HG02798 (cell line): ENCODE measurements around the gene LTB.
"Not testable (repeated sequence)": the region's sequence is repeated elsewhere in the genome, so short reads cannot be mapped to it uniquely, and the experiment has no call there.

ENCODE experiments used
- ATAC-seq: cut with Tn5 transposase; IDR thresholded peaks from one replicate; pipeline ENCODE4 v1.9.1; 2021; ENCODE audit warnings: mild to moderate bottlenecking; ENCODE audit not compliant: unreplicated experiment, poor library complexity

The LTB gene

GRCh38 chr6:31609519-31610406, 27.5 kb upstream of the LTB start:
- no peak for ATAC-seq

DNA sequence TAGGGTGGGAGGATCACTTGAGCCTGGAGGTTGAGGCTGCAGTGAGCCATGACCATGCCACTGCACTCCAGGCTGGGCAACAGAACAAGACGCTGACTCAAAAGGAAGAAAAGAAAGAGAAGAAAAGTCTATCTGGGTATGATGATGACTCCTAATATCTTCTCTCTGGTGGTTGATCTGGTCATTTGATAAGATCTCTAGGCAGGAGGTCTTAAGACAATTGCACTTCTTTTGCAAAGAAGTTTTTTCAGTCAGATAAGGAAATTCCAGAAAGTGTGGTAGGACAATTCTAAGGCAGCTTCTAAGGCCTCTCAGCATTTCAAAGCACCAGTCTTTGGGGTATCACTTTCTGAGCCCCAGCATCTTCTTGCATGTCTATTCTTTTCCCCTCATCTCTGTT, 25.1 kb upstream of the LTB start:
- no peak for ATAC-seq

- peak; percentile 38 for ATAC-seq
Measured at GRCh38 chr6:31597006-31597405, 14.8 kb upstream of the LTB start.

- ATAC-seq = peak; percentile 18
Measured at GRCh38 chr6:31592396-31592771, 10.2 kb upstream of the LTB start.

GRCh38 chr6:31590691-31591090, 8.5 kb upstream of the LTB start:
- ATAC-seq = not testable (repeated sequence)

- ATAC-seq = no peak
Measured at GRCh38 chr6:31588871-31589650, 6.8 kb upstream of the LTB start.

DNA sequence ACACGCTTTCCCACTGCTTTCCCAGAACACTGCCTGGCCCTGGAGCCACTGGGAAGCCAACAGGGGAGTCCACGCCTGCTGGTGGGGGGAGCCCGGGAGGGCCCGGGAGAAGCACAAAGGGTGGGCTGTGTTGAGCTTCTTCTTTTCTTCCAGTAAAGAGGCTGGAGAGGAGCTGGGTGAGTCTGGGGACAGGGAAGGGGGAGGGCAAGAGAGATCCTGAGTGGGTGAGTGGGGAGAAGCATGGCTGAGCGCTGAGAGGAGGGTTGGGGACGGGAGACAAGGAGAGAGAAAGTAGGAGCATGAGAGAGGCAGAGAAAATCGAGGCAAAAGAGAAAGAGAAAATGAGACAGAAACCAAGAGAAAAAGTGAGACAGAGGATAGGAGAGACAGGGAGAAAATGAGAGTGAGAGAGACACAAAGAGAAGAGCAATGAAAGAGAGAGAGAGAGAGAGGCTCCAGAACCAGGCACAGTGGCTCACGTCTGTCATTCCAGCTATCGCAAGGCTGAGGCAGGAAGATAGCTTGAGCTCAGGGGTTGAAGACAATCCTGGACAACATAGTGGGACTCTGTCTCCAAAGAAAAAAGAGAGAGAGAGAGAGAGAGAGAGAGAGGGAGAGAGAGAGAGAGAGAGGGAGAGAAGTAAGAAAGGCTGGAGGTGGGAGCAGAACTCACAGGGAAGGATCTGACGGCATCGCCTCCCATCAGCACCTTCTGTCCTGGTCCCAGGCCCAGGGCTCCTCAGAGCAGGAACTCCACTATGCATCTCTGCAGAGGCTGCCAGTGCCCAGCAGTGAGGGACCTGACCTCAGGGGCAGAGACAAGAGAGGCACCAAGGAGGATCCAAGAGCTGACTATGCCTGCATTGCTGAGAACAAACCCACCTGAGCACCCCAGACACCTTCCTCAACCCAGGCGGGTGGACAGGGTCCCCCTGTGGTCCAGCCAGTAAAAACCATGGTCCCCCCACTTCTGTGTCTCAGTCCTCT, 5.9 kb upstream of the LTB start:
- ATAC-seq = no peak

GRCh38 chr6:31586599-31587281, 4.5 kb upstream of the LTB start:
- no peak for ATAC-seq

- ATAC-seq = no peak
Measured at GRCh38 chr6:31586008-31586407, 3.8 kb upstream of the LTB start, which contains the start of gene LST1. Gene LST1, plus strand, starts transcription at chr6:31586277. Its CDS starts 1,023 bp downstream, at chr6:31587300.

- ATAC-seq = no peak
Measured at GRCh38 chr6:31585491-31585890, 3.3 kb upstream of the LTB start.

- ATAC-seq = no peak
Measured at GRCh38 chr6:31581434-31582229, 592 bp downstream of the LTB start.

DNA sequence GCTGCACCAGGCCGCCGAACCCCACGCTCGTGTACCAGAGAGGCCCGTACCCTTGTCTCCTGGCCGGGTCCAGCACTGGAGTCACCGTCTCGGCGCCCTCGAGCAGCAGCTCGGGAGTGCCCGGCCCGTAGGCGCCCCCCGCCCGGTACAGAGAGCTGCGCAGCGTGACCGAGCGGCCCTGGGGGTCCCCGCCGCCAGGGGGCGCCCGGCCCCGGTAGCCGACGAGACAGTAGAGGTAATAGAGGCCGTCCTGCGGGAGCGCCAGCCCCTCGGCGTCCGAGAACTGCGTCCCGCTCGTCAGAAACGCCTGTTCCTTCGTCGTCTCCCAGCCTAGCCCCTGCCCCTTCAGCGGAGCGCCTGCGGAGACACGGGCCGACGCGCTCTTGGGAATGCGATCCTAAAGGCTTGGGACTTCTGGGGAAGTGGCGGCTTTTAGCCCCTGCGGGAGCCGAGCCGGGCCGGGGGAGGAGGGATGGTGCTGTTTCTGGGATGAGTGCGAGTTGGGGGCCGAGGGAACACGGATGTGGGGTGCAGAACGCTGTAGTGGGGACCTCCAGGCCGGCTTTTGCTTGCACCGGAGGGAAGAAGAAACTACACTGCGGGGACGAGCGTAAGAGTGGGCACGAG, 1.3 kb downstream of the LTB start:
- peak; percentile 68 for ATAC-seq

GRCh38 chr6:31580438-31580740, 1.8 kb downstream of the LTB start:
- no peak for ATAC-seq

- no peak for ATAC-seq
Measured at GRCh38 chr6:31579546-31580437, 2.4 kb downstream of the LTB start.

DNA sequence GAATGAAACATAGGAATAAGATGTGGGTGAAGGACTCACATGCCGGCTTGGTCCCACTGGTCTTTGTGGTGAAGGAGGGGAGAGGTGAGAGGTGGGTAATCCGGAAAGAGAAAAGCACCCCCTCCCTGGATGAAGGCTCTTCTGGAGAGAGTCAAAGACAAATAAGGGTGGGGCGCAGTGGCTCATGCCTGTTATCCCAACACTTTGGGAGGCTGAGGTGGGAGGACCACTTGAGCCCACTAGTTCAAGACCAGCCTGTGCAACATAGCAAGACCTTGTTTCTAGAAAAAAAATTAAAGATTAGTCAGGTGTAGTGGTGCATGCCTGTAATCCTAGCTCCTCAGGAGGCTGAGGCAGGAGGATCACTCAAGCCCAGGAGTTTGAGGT, 3.1 kb downstream of the LTB start:
- no peak for ATAC-seq

DNA sequence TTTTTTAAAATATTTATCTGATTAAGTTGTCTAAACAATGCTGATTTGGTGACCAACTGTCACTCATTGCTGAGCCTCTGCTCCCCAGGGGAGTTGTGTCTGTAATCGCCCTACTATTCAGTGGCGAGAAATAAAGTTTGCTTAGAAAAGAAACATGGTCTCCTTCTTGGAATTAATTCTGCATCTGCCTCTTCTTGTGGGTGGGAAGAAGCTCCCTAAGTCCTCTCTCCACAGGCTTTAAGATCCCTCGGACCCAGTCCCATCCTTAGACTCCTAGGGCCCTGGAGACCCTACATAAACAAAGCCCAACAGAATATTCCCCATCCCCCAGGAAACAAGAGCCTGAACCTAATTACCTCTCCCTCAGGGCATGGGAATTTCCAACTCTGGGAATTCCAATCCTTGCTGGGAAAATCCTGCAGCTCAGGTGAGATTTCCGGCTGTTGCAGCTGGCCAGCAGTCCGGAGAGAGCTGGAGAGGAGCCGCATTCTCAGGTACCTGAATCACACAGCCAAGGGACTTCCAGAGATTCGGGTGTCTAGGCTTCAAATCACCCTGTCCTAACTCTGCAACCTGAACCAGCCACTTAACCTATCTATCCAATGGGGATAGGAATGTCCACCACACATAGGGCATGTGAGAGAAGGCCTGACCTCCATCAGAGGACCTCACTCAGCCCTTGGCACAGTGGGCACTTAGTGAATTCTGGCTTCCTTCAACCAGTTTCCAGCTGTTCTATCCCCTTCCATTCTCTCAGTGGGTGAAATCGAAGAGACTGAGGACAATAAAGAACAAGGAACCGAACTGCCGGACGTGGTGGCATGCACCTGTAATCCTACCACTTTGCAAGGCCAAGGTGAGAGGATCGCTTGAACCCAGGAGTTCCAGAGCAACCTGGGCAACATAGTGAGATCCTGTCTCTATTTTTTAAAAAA, 3.8 kb downstream of the LTB start:
- ATAC-seq = no peak

DNA sequence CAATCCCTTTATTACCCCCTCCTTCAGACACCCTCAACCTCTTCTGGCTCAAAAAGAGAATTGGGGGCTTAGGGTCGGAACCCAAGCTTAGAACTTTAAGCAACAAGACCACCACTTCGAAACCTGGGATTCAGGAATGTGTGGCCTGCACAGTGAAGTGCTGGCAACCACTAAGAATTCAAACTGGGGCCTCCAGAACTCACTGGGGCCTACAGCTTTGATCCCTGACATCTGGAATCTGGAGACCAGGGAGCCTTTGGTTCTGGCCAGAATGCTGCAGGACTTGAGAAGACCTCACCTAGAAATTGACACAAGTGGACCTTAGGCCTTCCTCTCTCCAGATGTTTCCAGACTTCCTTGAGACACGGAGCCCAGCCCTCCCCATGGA, 4.7 kb downstream of the LTB start:
- ATAC-seq = no peak
